ENCODE data around the gene SYNPR.

DNA sequence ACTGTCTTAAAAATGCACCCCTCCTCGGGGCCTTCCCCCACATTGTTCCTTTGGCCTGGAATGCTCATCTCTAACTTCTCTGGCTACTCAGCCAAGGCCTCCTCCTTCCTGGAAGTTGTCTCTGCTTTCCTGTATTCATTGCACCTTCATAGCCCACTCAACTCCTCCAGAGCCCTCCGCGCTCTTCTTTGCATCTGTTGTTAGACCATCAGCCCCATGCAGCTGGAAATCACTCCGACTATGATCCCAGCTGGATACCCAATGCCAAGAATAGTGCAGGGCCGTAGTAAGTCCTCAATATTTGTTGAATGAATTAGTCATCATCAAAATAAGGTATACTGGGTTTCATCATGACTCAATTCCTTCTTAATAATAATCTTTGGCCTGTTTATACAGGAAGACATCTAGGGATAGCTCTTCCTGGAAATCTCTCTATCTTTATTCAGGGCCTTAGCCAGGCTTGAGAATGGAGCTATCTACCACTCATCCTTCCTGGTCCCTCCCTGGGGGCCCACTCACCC is 112.7 kb downstream of the SYNPR start:
- TF ChIP-seq, protein P1, sequence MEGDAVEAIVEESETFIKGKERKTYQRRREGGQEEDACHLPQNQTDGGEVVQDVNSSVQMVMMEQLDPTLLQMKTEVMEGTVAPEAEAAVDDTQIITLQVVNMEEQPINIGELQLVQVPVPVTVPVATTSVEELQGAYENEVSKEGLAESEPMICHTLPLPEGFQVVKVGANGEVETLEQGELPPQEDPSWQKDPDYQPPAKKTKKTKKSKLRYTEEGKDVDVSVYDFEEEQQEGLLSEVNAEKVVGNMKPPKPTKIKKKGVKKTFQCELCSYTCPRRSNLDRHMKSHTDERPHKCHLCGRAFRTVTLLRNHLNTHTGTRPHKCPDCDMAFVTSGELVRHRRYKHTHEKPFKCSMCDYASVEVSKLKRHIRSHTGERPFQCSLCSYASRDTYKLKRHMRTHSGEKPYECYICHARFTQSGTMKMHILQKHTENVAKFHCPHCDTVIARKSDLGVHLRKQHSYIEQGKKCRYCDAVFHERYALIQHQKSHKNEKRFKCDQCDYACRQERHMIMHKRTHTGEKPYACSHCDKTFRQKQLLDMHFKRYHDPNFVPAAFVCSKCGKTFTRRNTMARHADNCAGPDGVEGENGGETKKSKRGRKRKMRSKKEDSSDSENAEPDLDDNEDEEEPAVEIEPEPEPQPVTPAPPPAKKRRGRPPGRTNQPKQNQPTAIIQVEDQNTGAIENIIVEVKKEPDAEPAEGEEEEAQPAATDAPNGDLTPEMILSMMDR (IDR thresholded peaks at IDR 0.05) = no peak
- TF ChIP-seq POLR2A (IDR thresholded peaks at IDR 0.05; ENCODE audit: low read depth) = no peak
- no peak for TF ChIP-seq EP300 (IDR thresholded peaks at IDR 0.05)
- no peak for TF ChIP-seq POLR2AphosphoS5 (IDR thresholded peaks at IDR 0.05)
